DMS79 treated with DMSO at 0.1 percent for 48 hours (cell line): ENCODE measurements around the gene LRRC40.

Experiments
- DNase-seq: peaks from one replicate; lab custom pipeline; 2025; lab: John Stamatoyannopoulos, UW

The LRRC40 gene

DNA sequence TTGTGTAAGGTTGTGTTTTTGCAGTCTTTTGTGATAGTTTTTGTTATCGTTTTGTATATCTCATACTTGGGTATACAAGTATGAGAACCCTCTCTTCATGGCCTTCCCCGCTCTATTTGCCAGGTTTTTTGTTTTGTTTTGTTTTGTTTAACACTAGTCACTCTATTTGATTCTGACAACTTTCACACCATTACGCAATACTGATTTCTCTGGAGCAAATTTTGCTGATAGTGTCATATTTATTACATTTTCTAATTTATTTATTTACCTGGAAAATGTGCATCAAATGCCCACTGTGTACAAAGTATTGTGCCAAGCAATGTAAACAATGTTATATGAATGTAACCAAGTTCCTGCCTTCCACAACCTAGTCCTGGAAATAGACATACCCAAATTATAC lies 90.1 kb downstream of the LRRC40 start:
- no peak for DNase-seq

DNA sequence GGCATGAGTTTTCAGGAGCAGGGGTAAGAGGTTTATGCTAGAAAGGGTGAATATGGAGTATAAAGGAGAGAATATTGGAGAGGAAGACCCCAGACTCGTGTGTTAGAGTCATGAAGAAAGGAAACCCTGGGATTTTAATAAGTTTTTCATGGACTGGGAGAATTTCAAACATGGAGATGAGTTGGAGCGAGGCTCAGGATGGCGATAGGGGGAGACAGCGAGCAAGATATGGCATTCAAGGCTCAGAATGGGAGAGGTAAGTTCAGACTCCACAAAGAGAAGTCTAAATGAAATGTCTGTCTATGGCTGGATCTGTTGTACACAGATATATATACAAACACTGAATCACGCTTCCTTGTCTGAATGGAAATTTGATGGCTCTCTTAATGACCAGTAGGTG lies 92.5 kb downstream of the LRRC40 start:
- DNase-seq: no peak

- no peak for DNase-seq
Observed at GRCh38 chr1:70109241-70109640, 96.1 kb downstream of the LRRC40 start.

DNA sequence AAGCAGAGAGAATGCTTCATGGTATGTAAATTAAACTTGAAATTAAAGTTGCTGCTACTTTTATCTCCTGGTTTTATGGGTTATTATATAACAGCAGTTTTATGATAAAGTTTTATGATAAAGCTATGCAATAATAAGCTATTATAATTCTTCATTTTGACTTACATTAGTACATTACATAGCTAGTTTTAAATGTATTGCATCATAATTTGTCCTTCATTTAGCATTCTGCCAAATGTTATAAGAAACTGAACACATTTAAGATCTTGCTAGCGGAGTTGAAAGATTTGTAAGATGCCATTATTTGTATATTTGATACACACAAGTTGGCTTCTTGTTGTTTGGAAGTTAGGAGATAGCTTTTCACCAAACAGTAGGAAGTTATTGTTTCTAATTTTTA lies 101.6 kb downstream of the LRRC40 start:
- no peak for DNase-seq

DNA sequence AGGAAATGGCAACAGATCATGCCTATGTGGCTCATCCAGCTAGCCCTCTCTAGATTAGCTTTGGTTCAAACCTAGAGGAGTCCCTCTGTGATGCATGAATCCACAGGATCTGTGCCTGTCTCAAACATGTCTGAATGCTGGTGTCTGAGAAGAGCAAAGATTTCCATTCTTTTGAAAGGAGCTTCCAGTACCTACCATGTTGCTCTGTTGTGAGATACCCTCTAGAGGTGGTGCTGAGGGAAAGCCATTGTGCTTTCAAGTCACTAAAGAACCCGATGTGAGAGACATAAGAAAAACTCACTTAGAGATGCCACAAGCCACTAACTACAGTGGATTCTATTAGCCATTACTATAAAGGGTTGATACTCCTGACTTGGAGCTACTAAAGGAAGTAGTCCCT lies 103.6 kb downstream of the LRRC40 start:
- DNase-seq: no peak

DNA sequence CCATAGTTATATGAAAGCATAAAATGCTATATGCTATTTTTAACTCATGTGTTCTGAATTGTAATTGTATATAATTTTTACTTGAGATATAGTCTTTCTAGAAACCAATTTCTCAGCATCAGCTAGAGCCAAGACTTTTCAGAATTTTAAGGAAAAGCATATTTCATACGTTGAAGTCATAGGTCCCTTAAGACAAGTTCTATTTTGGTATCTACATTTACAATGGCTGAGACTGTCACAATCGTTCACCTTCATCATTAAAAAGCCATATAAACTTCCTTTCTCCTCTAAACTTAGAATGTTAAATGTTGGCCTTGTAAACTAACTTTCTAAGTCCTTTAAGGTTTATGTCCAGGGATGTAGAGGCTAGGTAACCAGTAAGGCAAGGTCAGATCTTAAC lies 104.1 kb downstream of the LRRC40 start:
- no peak for DNase-seq
